Parathyroid adenoma (tissue), 2 donors: ENCODE results near the gene STAG2.

Experiments
- H2AFZ ChIP-seq: fragments of 300-600 bp; sonication (generic); one replicate; pipeline ENCODE4 v1.7.0; 2017; ENCODE audit warnings: antibody characterized with exemption, mild to moderate bottlenecking
- H3K27ac ChIP-seq: fragments of 300-600 bp; sonication (generic); one replicate; pipeline ENCODE4 v1.7.0; 2017
- H3K27me3 ChIP-seq: fragments of 300-600 bp; sonication (generic); one replicate; pipeline ENCODE4 v1.7.0; 2017; ENCODE audit warnings: low read length; ENCODE audit not compliant: control insufficient read depth, insufficient read depth
- H3K36me3 ChIP-seq: fragments of 300-600 bp; sonication (generic); one replicate; pipeline ENCODE4 v1.7.0; 2017; ENCODE audit warnings: low read length; ENCODE audit not compliant: control insufficient read depth, insufficient read depth
- H3K4me1 ChIP-seq: fragments of 300-600 bp; sonication (generic); one replicate; pipeline ENCODE4 v1.7.0; 2017; ENCODE audit warnings: control low read depth
- H3K4me2 ChIP-seq: fragments of 300-600 bp; sonication (generic); one replicate; pipeline ENCODE4 v1.7.0; 2017; ENCODE audit warnings: low read length
- H3K4me3 ChIP-seq: fragments of 300-600 bp; sonication (generic); one replicate; pipeline ENCODE4 v1.7.0; 2017; ENCODE audit warnings: low read depth, low read length
- H3K79me2 ChIP-seq: fragments of 300-600 bp; sonication (generic); one replicate; pipeline ENCODE4 v1.7.0; 2017; ENCODE audit warnings: control low read depth
- H3K9ac ChIP-seq: fragments of 300-600 bp; sonication (generic); one replicate; pipeline ENCODE4 v1.7.0; 2017; ENCODE audit warnings: mild to moderate bottlenecking
- H3K9me3 ChIP-seq: fragments of 300-600 bp; sonication (generic); one replicate; pipeline ENCODE4 v1.7.0; 2017; ENCODE audit warnings: low read length; ENCODE audit not compliant: control insufficient read depth
- TF ChIP-seq, protein P1 (sequence below): fragments of 300-600 bp; sonication (generic); IDR thresholded peaks from one replicate; pipeline ENCODE4 v1.7.0; 2017; ENCODE audit warnings: antibody characterized with exemption, mild to moderate bottlenecking
- donor health status: primary hyperparathyroidism.

Gene STAG2

GRCh38 chrX:123968383-123969050 lies 7.0 kb downstream of the STAG2 start:
- Histone ChIP-seq H3K4me2 (no peak overlapping the region), H3K9ac (no peak overlapping the region), H3K36me3 (no peaks in the 10 kb centered on the region), H2AFZ (no peak overlapping the region), H3K9me3 (no peaks in the 10 kb centered on the region), H3K4me3 (no peak overlapping the region), H3K4me1 (peaks cover 3% of the 10 kb centered on the region), H3K27ac (no peak overlapping the region), H3K79me2 (peaks cover 33% of the 10 kb centered on the region), H3K27me3 (no peaks in the 10 kb centered on the region)
- TF ChIP-seq, protein P1, sequence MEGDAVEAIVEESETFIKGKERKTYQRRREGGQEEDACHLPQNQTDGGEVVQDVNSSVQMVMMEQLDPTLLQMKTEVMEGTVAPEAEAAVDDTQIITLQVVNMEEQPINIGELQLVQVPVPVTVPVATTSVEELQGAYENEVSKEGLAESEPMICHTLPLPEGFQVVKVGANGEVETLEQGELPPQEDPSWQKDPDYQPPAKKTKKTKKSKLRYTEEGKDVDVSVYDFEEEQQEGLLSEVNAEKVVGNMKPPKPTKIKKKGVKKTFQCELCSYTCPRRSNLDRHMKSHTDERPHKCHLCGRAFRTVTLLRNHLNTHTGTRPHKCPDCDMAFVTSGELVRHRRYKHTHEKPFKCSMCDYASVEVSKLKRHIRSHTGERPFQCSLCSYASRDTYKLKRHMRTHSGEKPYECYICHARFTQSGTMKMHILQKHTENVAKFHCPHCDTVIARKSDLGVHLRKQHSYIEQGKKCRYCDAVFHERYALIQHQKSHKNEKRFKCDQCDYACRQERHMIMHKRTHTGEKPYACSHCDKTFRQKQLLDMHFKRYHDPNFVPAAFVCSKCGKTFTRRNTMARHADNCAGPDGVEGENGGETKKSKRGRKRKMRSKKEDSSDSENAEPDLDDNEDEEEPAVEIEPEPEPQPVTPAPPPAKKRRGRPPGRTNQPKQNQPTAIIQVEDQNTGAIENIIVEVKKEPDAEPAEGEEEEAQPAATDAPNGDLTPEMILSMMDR, result no peak

GRCh38 chrX:123971982-123972381 lies 10.5 kb downstream of the STAG2 start:
- peaks cover 7% of the 10 kb centered on the region for H3K4me1 ChIP-seq
- no peaks in the 10 kb centered on the region for H3K27me3 ChIP-seq
- H2AFZ ChIP-seq, result no peak overlapping the region
- H3K9me3 ChIP-seq, result no peaks in the 10 kb centered on the region
- no peaks in the 10 kb centered on the region for H3K36me3 ChIP-seq
- H3K79me2 ChIP-seq, result peaks cover 24% of the 10 kb centered on the region
- no peak overlapping the region for H3K27ac ChIP-seq
- TF ChIP-seq, protein P1, result no peak
- no peak overlapping the region for H3K4me3 ChIP-seq
- no peak overlapping the region for H3K4me2 ChIP-seq
- no peak overlapping the region for H3K9ac ChIP-seq

DNA sequence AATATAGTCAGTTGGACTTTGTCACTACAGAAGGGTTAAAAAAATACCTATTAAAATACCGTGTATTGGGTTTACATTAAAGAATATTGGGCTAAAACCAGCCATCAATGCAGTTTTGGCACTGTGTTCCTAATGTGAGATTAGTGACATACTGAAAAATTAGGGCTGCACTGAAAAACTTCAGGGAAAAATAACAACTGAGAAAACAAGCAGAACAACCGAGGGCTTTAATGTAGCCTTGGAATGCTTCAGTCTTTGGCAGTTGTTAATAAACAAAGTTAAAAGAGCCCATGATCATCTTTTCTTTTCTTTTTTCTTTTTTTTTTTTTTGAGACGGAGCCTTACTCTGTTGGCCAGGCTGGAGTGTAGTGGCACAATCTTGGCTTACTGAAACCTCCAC lies 12.4 kb downstream of the STAG2 start:
- H3K4me2 ChIP-seq, result no peak overlapping the region
- H3K4me3 ChIP-seq, result no peak overlapping the region
- H3K36me3 ChIP-seq, result no peaks in the 10 kb centered on the region
- no peak overlapping the region for H3K9ac ChIP-seq
- no peak overlapping the region for H2AFZ ChIP-seq
- peaks cover 18% of the 10 kb centered on the region for H3K79me2 ChIP-seq
- TF ChIP-seq, protein P1, result no peak
- H3K27me3 ChIP-seq, result no peaks in the 10 kb centered on the region
- H3K27ac ChIP-seq, result no peak overlapping the region
- no peaks in the 10 kb centered on the region for H3K9me3 ChIP-seq
- H3K4me1 ChIP-seq, result peaks cover 5% of the 10 kb centered on the region

DNA sequence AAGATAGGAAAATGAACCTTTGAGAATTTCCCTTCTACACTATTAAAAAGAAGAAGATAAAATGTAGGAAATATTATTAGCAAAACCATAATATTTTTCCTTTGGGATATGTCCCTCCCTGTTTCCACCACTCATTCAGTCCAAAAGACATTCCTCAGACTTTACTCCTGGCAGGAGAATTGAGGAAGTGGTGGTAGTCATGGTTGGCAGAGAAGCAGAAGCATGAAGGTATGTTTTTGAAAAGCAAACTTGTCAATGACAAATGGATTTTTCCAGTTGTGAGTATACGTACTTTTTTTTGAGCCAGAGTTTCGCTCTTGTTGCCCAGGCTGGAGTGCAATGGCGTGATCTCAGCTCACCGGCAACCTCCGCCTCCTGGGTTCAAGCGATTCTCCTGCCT lies 13.7 kb downstream of the STAG2 start:
- Histone ChIP-seq H3K36me3 (no peaks in the 10 kb centered on the region), H3K79me2 (peaks cover 22% of the 10 kb centered on the region), H3K27ac (peak overlapping the region; percentile 64), H3K4me3 (no peak overlapping the region), H2AFZ (no peak overlapping the region), H3K4me1 (peaks cover 7% of the 10 kb centered on the region), H3K9me3 (no peaks in the 10 kb centered on the region), H3K9ac (no peak overlapping the region), H3K4me2 (no peak overlapping the region), H3K27me3 (no peaks in the 10 kb centered on the region)
- TF ChIP-seq, protein P1, result no peak

- no peaks in the 10 kb centered on the region for H3K36me3 ChIP-seq
- H3K27me3 ChIP-seq, result no peaks in the 10 kb centered on the region
- no peak overlapping the region for H2AFZ ChIP-seq
- TF ChIP-seq, protein P1, result peak; percentile 26
- H3K79me2 ChIP-seq, result peaks cover 28% of the 10 kb centered on the region
- no peaks in the 10 kb centered on the region for H3K9me3 ChIP-seq
- no peak overlapping the region for H3K4me3 ChIP-seq
- no peak overlapping the region for H3K9ac ChIP-seq
- H3K4me1 ChIP-seq, result peaks cover 7% of the 10 kb centered on the region
- no peak overlapping the region for H3K27ac ChIP-seq
- H3K4me2 ChIP-seq, result no peak overlapping the region
These were observed 15.3 kb downstream of the STAG2 start for GRCh38 chrX:123976706-123977316.
